Mesenchymal stem cell (in vitro differentiated cells and primary cell): Measurements from ENCODE around the gene LRRC36.

ENCODE experiments used
- DNase-seq: peaks from one replicate; pipeline ENCODE4 v3.0.0-alpha.2; 2013
- H2AFZ ChIP-seq: one replicate; pipeline ENCODE4 v1.6.1; 2013; ENCODE audit warnings: low read depth, mild to moderate bottlenecking, control low read depth, inconsistent platforms, low read length, moderate library complexity
- H2AK5ac ChIP-seq: 2 replicates; pipeline ENCODE4 v1.6.1; 2013; ENCODE audit warnings: low read length, moderate library complexity, mild to moderate bottlenecking, inconsistent platforms; ENCODE audit not compliant: severe bottlenecking
- H2BK120ac ChIP-seq: one replicate; pipeline ENCODE4 v1.6.1; 2013; ENCODE audit warnings: low read depth, mild to moderate bottlenecking, inconsistent platforms, low read length, moderate library complexity
- H2BK12ac ChIP-seq, 2 experiments: one replicate each; pipeline ENCODE4 v1.6.1; 2013; ENCODE audit warnings: inconsistent platforms in 2 of 2, low read length in 2 of 2, mild to moderate bottlenecking in 2 of 2, moderate library complexity in 2 of 2, control low read depth in 1 of 2
- H2BK15ac ChIP-seq: one replicate; pipeline ENCODE4 v1.6.1; 2013; ENCODE audit warnings: mild to moderate bottlenecking, low read depth, inconsistent platforms; ENCODE audit not compliant: poor library complexity, severe bottlenecking
- H2BK5ac ChIP-seq: 2 replicates; pipeline ENCODE4 v1.6.1; 2013; ENCODE audit warnings: low read depth, mild to moderate bottlenecking, low read length, control low read depth, inconsistent platforms; ENCODE audit not compliant: poor library complexity, severe bottlenecking
- H3K14ac ChIP-seq, 2 experiments: one replicate each; pipeline ENCODE4 v1.6.1; 2013; ENCODE audit warnings: inconsistent platforms in 2 of 2, low read length in 2 of 2, control low read depth in 1 of 2, mild to moderate bottlenecking in 1 of 2, moderate library complexity in 1 of 2
- H3K18ac ChIP-seq, 2 experiments: one replicate each; pipeline ENCODE4 v1.6.1; 2013; ENCODE audit warnings: inconsistent platforms in 2 of 2, low read length in 2 of 2, control low read depth in 1 of 2, low read depth in 1 of 2, mild to moderate bottlenecking in 1 of 2
- H3K23ac ChIP-seq, 2 experiments: one replicate each; pipeline ENCODE4 v1.6.1; 2013; ENCODE audit warnings: inconsistent platforms in 2 of 2, low read length in 2 of 2, mild to moderate bottlenecking in 2 of 2, moderate library complexity in 2 of 2, control low read depth in 1 of 2
- H3K27ac ChIP-seq: 2 replicates; pipeline ENCODE4 v1.5.1; 2013; ENCODE audit warnings: mild to moderate bottlenecking, moderate library complexity, low read length, control low read depth, inconsistent platforms; ENCODE audit not compliant: poor library complexity, severe bottlenecking
- H3K27me3 ChIP-seq, 2 experiments: 2 replicates each; pipeline versions ENCODE4 v1.6.1 to v1.7.0; 2013; ENCODE audit warnings: low read length in 2 of 2, mild to moderate bottlenecking in 2 of 2, moderate library complexity in 2 of 2, control low read depth in 1 of 2, inconsistent platforms in 1 of 2; ENCODE audit not compliant: control insufficient read depth in 1 of 2, insufficient read depth in 1 of 2
- H3K36me3 ChIP-seq, 2 experiments: 2 replicates each; pipeline versions ENCODE4 v1.6.1 to v1.7.0; 2013; ENCODE audit warnings: low read length in 2 of 2, control low read depth in 1 of 2, inconsistent platforms in 1 of 2, low read depth in 1 of 2, mild to moderate bottlenecking in 1 of 2; ENCODE audit not compliant: insufficient read depth in 2 of 2, control insufficient read depth in 1 of 2
- H3K4ac ChIP-seq, 2 experiments: one replicate each; pipeline ENCODE4 v1.6.1; 2013; ENCODE audit warnings: inconsistent platforms in 2 of 2, low read length in 2 of 2, mild to moderate bottlenecking in 2 of 2, moderate library complexity in 2 of 2, control low read depth in 1 of 2, low read depth in 1 of 2
- H3K4me1 ChIP-seq: 2 replicates; pipeline ENCODE4 v1.6.1; 2013; ENCODE audit warnings: low read depth, low read length, control low read depth; ENCODE audit not compliant: control insufficient read depth, insufficient read depth
- H3K4me2 ChIP-seq: 2 replicates; pipeline ENCODE4 v1.6.1; 2013; ENCODE audit warnings: low read length, mild to moderate bottlenecking, inconsistent platforms; ENCODE audit not compliant: poor library complexity, severe bottlenecking
- H3K4me3 ChIP-seq, 2 experiments: 2 replicates each; pipeline versions ENCODE4 v1.5.1 to v1.7.0; 2013; ENCODE audit warnings: low read length in 2 of 2, mild to moderate bottlenecking in 2 of 2, control low read depth in 1 of 2, low read depth in 1 of 2; ENCODE audit not compliant: insufficient read depth in 1 of 2
- H3K79me1 ChIP-seq: replicated peaks from 2 replicates; pipeline ENCODE4 v1.6.1; 2013; ENCODE audit warnings: mild to moderate bottlenecking, control low read depth, low read length, inconsistent platforms; ENCODE audit not compliant: poor library complexity, severe bottlenecking
- H3K9ac ChIP-seq: 2 replicates; pipeline ENCODE4 v1.7.0; 2013; ENCODE audit warnings: mild to moderate bottlenecking, low read length, moderate library complexity
- H3K9me3 ChIP-seq: 2 replicates; pipeline ENCODE4 v1.7.0; 2013; ENCODE audit warnings: mild to moderate bottlenecking, low read length; ENCODE audit not compliant: control insufficient read depth
- H4K8ac ChIP-seq: one replicate; pipeline ENCODE4 v1.6.1; 2013; ENCODE audit warnings: inconsistent platforms, mild to moderate bottlenecking, low read length, moderate library complexity
- H4K91ac ChIP-seq: one replicate; pipeline ENCODE4 v1.6.1; 2013; ENCODE audit warnings: mild to moderate bottlenecking, low read length, inconsistent platforms
- WGBS: methylation state at CpG from one replicate; pipeline ENCODE4 v1.1.7; 2013; ENCODE audit warnings: mixed read lengths; 5-methylcytosine and 5-hydroxymethylcytosine counted together

LRRC36 gene

GRCh38 chr16:67281536-67282446 lies 44.8 kb upstream of the LRRC36 start:
- H3K4me2 ChIP-seq = no peak overlapping the region
- no peak overlapping the region for H2BK5ac ChIP-seq
- no peak overlapping the region for H3K14ac ChIP-seq
- 93% methylated on average over 12 of the region's 14 CpGs for WGBS
- no peak overlapping the region for H2BK120ac ChIP-seq
- no peak overlapping the region for H3K18ac ChIP-seq
- H3K27ac ChIP-seq = no peak overlapping the region
- no peak overlapping the region for H2AK5ac ChIP-seq
- H3K4ac ChIP-seq = no peak overlapping the region
- no peaks in the 10 kb centered on the region for H3K79me1 ChIP-seq
- no peak overlapping the region for H2AFZ ChIP-seq
- H2BK15ac ChIP-seq = no peak overlapping the region
- no peaks in the 10 kb centered on the region for H3K9me3 ChIP-seq
- no peak overlapping the region for H4K8ac ChIP-seq
- H3K4me1 ChIP-seq = peaks cover 48% of the 10 kb centered on the region
- H3K23ac ChIP-seq = no peak overlapping the region
- no peak overlapping the region for H3K9ac ChIP-seq
- no peak overlapping the region for H3K4me3 ChIP-seq
- no peaks in the 10 kb centered on the region for H3K27me3 ChIP-seq
- H3K36me3 ChIP-seq = peaks cover 23 to 73% of the 10 kb centered on the region in 2 experiments
- no peak overlapping the region for H2BK12ac ChIP-seq
- no peak for DNase-seq
- no peak overlapping the region for H4K91ac ChIP-seq

DNA sequence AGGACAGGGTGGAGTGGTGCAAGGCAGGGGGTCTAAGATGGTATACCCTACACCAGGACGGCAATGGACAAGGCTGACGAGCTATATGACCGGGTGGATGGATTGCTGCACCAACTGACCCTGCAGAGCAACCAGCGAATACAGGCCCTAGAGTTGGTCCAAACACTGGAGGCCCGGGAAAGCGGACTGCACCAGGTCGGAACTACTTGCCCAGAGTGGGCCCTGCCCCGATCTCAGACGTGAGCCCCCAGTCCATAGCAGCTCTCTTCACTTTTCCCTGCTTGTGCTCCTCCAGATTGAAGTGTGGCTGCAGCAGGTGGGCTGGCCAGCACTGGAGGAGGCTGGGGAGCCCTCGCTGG lies 44.2 kb upstream of the LRRC36 start:
- no peak overlapping the region for H3K4ac ChIP-seq
- no peaks in the 10 kb centered on the region for H3K9me3 ChIP-seq
- H2BK5ac ChIP-seq = no peak overlapping the region
- no peak overlapping the region for H4K91ac ChIP-seq
- 98% methylated on average over 10 of the region's 10 CpGs for WGBS
- no peak overlapping the region for H2BK12ac ChIP-seq
- no peaks in the 10 kb centered on the region for H3K79me1 ChIP-seq
- H3K4me3 ChIP-seq = no peak overlapping the region
- H3K14ac ChIP-seq = no peak overlapping the region
- no peak overlapping the region for H3K9ac ChIP-seq
- no peak overlapping the region for H2AFZ ChIP-seq
- H2BK15ac ChIP-seq = no peak overlapping the region
- peaks cover 45% of the 10 kb centered on the region for H3K4me1 ChIP-seq
- H3K27ac ChIP-seq = no peak overlapping the region
- H2BK120ac ChIP-seq = no peak overlapping the region
- no peak overlapping the region for H4K8ac ChIP-seq
- no peak overlapping the region for H3K4me2 ChIP-seq
- no peak for DNase-seq
- no peak overlapping the region for H3K18ac ChIP-seq
- no peak overlapping the region for H3K23ac ChIP-seq
- no peak overlapping the region for H2AK5ac ChIP-seq
- peaks cover 27 to 78% of the 10 kb centered on the region in 2 experiments for H3K36me3 ChIP-seq
- no peaks in the 10 kb centered on the region for H3K27me3 ChIP-seq

- DNase-seq = peak; percentile 48
- Histone ChIP-seq H2AFZ (no peak overlapping the region), H2BK15ac (no peak overlapping the region), H2BK5ac (no peak overlapping the region), H3K18ac (no peak overlapping the region), H3K9ac (no peak overlapping the region), H2BK12ac (no peak overlapping the region), H3K27me3 (no peaks in the 10 kb centered on the region), H4K91ac (no peak overlapping the region), H3K36me3 (peaks cover 28 to 86% of the 10 kb centered on the region in 2 experiments), H2BK120ac (no peak overlapping the region), H2AK5ac (no peak overlapping the region), H4K8ac (no peak overlapping the region), H3K27ac (no peak overlapping the region), H3K14ac (no peak overlapping the region), H3K23ac (no peak overlapping the region), H3K4me3 (no peak overlapping the region), H3K4me2 (no peak overlapping the region), H3K79me1 (no peaks in the 10 kb centered on the region), H3K9me3 (no peaks in the 10 kb centered on the region), H3K4ac (no peak overlapping the region), H3K4me1 (peaks cover 37% of the 10 kb centered on the region)
- 89% methylated on average over 7 of the region's 7 CpGs for WGBS
Observed at GRCh38 chr16:67283039-67283825, 43.4 kb upstream of the LRRC36 start.
